Astrocyte of the cerebellum (primary cell): ENCODE data around the gene WHAMM.

Experiments used
- DNase-seq: peaks from one replicate; pipeline ENCODE4 v3.0.0-alpha.2; 2011; ENCODE audit warnings: low read depth
- H3K4me3 ChIP-seq: 2 replicates; pipeline ENCODE4 v1.5.1; 2011; ENCODE audit warnings: mild to moderate bottlenecking, low read depth, low read length, moderate library complexity
- in situ Hi-C: cut with HindIII; loops from 2 replicates; pipeline ENCODE4 v1.10.0; 2017; ENCODE audit warnings: low sequenced_read_pairs
- TF ChIP-seq, protein P1 (sequence below): IDR thresholded peaks from 2 replicates; pipeline ENCODE4 v1.5.1; 2012; ENCODE audit warnings: low read length, low read depth, moderate library complexity, mild to moderate bottlenecking; ENCODE audit errors: missing control alignments

Gene WHAMM

GRCh38 chr15:82880704-82881103, 71.3 kb downstream of the WHAMM start:
- no peak for DNase-seq
- in situ Hi-C loops, result no loop called here
- H3K4me3 ChIP-seq, result no peak overlapping the region
- TF ChIP-seq, protein P1, sequence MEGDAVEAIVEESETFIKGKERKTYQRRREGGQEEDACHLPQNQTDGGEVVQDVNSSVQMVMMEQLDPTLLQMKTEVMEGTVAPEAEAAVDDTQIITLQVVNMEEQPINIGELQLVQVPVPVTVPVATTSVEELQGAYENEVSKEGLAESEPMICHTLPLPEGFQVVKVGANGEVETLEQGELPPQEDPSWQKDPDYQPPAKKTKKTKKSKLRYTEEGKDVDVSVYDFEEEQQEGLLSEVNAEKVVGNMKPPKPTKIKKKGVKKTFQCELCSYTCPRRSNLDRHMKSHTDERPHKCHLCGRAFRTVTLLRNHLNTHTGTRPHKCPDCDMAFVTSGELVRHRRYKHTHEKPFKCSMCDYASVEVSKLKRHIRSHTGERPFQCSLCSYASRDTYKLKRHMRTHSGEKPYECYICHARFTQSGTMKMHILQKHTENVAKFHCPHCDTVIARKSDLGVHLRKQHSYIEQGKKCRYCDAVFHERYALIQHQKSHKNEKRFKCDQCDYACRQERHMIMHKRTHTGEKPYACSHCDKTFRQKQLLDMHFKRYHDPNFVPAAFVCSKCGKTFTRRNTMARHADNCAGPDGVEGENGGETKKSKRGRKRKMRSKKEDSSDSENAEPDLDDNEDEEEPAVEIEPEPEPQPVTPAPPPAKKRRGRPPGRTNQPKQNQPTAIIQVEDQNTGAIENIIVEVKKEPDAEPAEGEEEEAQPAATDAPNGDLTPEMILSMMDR, result no peak

DNA sequence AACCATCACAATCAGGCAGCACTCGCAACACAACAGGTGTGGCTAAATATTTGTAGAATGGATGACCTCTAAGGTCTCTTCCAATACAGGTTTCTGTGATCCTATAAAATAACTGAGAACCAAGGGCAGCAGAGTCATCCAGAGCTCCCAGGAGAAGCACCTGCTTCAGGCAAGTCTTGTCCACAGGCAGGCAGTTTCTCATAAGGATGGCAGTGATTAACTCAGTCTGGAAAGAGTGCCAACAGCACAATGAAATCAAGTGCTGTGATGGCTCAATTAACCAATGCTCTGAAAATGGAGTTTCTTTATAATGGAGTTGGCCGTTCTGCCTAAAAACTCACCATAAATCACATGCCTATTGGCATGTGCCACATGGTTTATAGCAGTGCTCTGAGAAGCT, 72.3 kb downstream of the WHAMM start:
- in situ Hi-C loops, result no loop called here
- no peak for DNase-seq
- TF ChIP-seq, protein P1, result no peak
- no peak overlapping the region for H3K4me3 ChIP-seq

DNA sequence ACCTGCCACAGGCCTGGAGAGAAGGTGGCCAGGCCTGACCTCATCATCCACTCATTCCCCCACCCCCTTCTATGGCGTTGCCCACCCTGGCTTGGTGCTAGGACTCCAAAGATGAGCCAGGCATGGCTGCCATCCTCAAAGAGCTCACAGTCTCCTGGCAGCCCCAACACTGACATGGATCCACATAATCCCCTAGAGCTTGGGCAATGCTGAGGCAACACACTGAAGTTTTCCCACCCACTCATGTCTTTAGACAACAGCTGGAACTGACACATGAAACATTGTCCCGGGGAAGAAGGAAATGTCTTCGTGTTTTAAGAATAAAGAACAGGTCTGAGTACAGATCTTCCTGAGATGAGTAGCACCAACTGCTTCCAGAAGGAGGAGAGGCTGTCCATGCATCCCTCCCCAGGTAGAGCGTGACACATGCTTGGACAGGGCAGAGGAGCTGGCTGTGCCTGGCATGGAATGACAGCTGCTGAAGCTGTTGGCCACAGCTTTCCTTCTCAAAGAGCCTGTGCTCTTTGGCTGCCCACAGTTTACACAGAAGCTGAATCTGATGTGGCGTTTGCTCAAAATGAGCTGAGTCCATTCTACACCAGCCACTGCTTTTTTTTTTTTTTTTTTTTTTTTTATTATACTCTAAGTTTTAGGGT, 73.0 kb downstream of the WHAMM start:
- in situ Hi-C loops, result no loop called here
- DNase-seq, result no peak
- TF ChIP-seq, protein P1, result no peak
- H3K4me3 ChIP-seq, result no peak overlapping the region
